MCF 10A (cell line): ENCODE data around the gene PCDHGA2. TPM values are rescaled to one million over a fixed set of nuclear protein-coding genes. Genes with fewer than 3 reads are reported as not detected.
"Not testable (repeated sequence)": the region's sequence is repeated elsewhere in the genome, so short reads cannot be mapped to it uniquely, and the experiment has no call there.

Experiments used
- BruUV-seq: library from RNA; stranded (reverse); fragments of 400-500 nt; replicated peaks from 2 replicates; lab custom pipeline; 2021; lab: Mats Ljungman, UMichigan
- CTCF ChIA-PET: fragments of 300-600 bp; sonication (Branson Sonifier 250); formaldehyde crosslinking; extraction: SDS; loops from one replicate; lab custom pipeline; 2021; ENCODE audit warnings: antibody characterized with exemption, inconsistent platforms; lab: Yijun Ruan, JAX
- POLR2A ChIA-PET: fragments of 300-600, 350-650 bp; sonication (Branson Sonifier 250); formaldehyde crosslinking; extraction: SDS; loops from one replicate; lab custom pipeline; 2020; ENCODE audit warnings: antibody characterized with exemption, inconsistent platforms; lab: Yijun Ruan, JAX
- DNase-seq: peaks from one replicate; pipeline ENCODE4 v3.0.0-alpha.2; 2018; ENCODE audit not compliant: unreplicated experiment
- H3K27ac Mint-ChIP-seq: one replicate; pipeline ENCODE4 v1.8.0; 2022; ENCODE audit warnings: mild to moderate bottlenecking, low read depth, mixed read lengths; ENCODE audit not compliant: unreplicated experiment
- H3K27me3 Mint-ChIP-seq: one replicate; pipeline ENCODE4 v1.8.0; 2022; ENCODE audit warnings: mixed read lengths; ENCODE audit not compliant: insufficient read depth, unreplicated experiment
- H3K36me3 Mint-ChIP-seq: one replicate; pipeline ENCODE4 v1.8.0; 2022; ENCODE audit warnings: mild to moderate bottlenecking, moderate library complexity, mixed read lengths; ENCODE audit not compliant: insufficient read depth, unreplicated experiment
- H3K4me1 Mint-ChIP-seq: one replicate; pipeline ENCODE4 v1.8.0; 2022; ENCODE audit warnings: mixed read lengths; ENCODE audit not compliant: insufficient read depth, unreplicated experiment
- H3K4me3 Mint-ChIP-seq: one replicate; pipeline ENCODE4 v1.8.0; 2022; ENCODE audit warnings: mild to moderate bottlenecking, moderate library complexity, mixed read lengths; ENCODE audit not compliant: unreplicated experiment
- H3K9me3 Mint-ChIP-seq: one replicate; pipeline ENCODE4 v1.8.0; 2022; ENCODE audit warnings: mixed read lengths; ENCODE audit not compliant: unreplicated experiment
- CTCF ChIP-seq: fragments of 200-600 bp; IDR thresholded peaks from one replicate; pipeline ENCODE4 v1.8.0; 2022; ENCODE audit warnings: antibody characterized with exemption, mild to moderate bottlenecking; ENCODE audit not compliant: unreplicated experiment
- intact Hi-C: fragments of 100-400 bp; cut with micrococcal nuclease; formaldehyde crosslinking; loops from 2 replicates; pipeline ENCODE4 v1.14.1; 2022
- total RNA-seq: library from RNA; stranded (reverse); gene quantifications from 2 replicates; pipeline ENCODE4 v1.2.3, GENCODE V29; 2022

The PCDHGA2 gene
- total RNA-seq, 1 experiment from 2014 or later: 0.33 TPM

DNA sequence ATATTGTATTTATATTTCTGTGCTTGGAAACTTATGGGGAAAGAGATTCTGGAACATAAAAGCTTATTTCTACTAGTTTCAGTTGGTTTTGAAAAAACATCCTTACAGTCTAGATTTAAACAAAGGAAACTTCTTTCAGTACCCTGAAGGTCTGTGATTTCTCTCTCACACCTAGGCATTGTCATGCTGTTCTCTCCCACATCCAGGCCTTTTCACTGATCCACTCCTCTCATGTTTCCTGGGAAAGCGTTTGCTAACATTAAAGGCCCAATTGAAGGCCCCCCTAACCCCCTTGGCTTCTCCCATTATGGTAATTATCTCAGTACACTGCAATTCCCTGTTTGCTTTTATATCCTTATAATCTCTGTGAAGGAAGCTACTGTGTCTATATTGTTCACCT, 4.2 kb downstream of the PCDHGA2 start:
- Mint-ChIP-seq H3K36me3 (no peaks in the 10 kb centered on the region), H3K4me3 (no peak overlapping the region), H3K4me1 (no peaks in the 10 kb centered on the region), H3K27ac (no peak overlapping the region), H3K27me3 (no peaks in the 10 kb centered on the region), H3K9me3 (peaks cover 53% of the 10 kb centered on the region)
- POLR2A ChIA-PET: interaction anchor here (0.6 to 0.8 kb wide), 2 partner anchors 9 to 22 kb away, joined by 3 to 5 read pairs; no protein-coding TSS in a partner anchor
- DNase-seq: no peak
- TF ChIP-seq CTCF: no peak
- CTCF ChIA-PET: interaction anchor here (1.0 to 2.2 kb wide), 4 partner anchors 13 to 23 kb away, joined by 4 to 8 read pairs (median 4); partner anchors contain the start of genes PCDHGA4, PCDHGA5 and TAF7
- no TSS peak for BruUV-seq
- intact Hi-C loops: no loop called here

DNA sequence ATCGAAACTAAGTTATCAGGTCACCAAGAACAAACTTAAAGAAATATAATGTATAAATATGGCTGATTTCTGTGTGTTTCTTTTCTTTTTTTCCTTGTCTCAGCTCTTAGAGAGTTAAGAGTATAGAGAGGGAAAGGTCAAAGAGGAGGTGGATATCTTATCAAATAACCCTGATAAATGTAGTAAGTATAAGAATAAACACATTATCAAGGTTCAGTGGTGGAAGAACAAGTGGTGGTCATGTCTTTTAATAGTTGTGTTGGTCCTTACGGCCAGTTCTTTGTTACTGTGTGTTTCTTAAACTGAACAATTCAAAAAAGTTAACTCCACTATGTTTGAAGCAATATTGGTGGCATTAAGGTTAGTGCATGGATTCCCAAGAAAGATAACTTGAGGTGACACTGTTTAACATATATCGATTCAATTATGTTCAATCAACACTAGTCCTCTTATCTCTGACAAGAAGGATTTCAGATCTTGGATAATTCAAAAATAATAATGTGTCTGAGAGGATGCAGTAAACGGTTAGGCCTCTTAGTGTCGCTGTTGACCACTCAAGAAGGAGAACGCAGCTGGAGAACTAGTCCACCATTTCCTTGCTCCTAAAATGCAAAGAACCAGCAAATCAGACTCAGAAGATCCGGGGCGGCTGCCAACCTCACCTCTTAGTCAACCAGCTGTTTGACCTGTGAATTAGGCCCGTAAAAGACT, 4.8 kb downstream of the PCDHGA2 start, which contains the start of gene PCDHGA3:
PCDHGA3 (plus strand) TSS at position 588 of the 711 bp plus-strand sequence. CDS start 205 bp downstream, outside the sequence.
- Mint-ChIP-seq H3K4me1 (no peaks in the 10 kb centered on the region), H3K27ac (no peak within 1 kb of the TSS), H3K4me3 (no peak within 1 kb of the TSS), H3K27me3 (no peaks in the 10 kb centered on the region), H3K9me3 (peaks cover 50% of the 10 kb centered on the region), H3K36me3 (no peaks in the 10 kb centered on the region)
- no peak for DNase-seq
- no peak for TF ChIP-seq CTCF
- intact Hi-C loops: no loop called here
- ChIA-PET POLR2A (no interaction called here), CTCF (interaction anchor here (0.6 to 2.2 kb wide), 6 partner anchors 12 to 47 kb away, joined by 3 to 8 read pairs (median 4); partner anchors contain the start of genes PCDHGA4 and TAF7)
- no TSS peak for BruUV-seq

DNA sequence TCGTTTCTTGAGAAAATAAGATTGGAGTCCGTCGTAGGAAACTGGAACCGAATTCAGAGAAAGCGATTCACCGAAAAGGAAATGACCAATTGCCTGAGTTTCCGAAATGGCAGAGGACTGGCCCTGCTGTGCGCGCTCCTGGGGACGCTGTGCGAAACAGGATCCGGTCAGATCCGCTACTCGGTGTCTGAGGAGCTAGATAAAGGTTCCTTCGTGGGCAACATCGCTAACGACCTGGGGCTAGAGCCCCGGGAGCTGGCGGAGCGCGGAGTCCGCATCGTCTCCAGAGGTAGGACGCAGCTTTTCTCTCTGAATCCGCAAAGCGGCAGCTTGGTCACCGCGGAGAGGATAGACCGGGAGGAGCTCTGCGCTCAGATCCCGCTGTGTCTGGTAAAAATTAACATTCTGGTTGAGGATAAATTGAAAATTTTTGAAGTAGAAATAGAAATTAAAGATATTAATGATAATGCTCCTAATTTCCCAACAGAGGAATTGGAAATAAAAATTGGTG, 5.4 kb downstream of the PCDHGA2 start:
- no peak for TF ChIP-seq CTCF
- Mint-ChIP-seq H3K36me3 (no peaks in the 10 kb centered on the region), H3K4me1 (no peaks in the 10 kb centered on the region), H3K4me3 (no peak overlapping the region), H3K9me3 (peaks cover 55% of the 10 kb centered on the region), H3K27ac (no peak overlapping the region), H3K27me3 (no peaks in the 10 kb centered on the region)
- no TSS peak for BruUV-seq
- ChIA-PET POLR2A (no interaction called here), CTCF (interaction anchor here (1.2 to 2.2 kb wide), 4 partner anchors 12 to 220 kb away, joined by 3 to 8 read pairs (median 4); partner anchors contain the start of gene PCDHGA4)
- no peak for DNase-seq
- intact Hi-C loops: no loop called here

- TF ChIP-seq CTCF: no peak
- Mint-ChIP-seq H3K27ac (no peak overlapping the region), H3K36me3 (no peaks in the 10 kb centered on the region), H3K4me3 (no peak overlapping the region), H3K4me1 (no peaks in the 10 kb centered on the region), H3K9me3 (peaks cover 54% of the 10 kb centered on the region), H3K27me3 (no peaks in the 10 kb centered on the region)
- ChIA-PET CTCF (no interaction called here), POLR2A (no interaction called here)
- intact Hi-C loops: no loop called here
- no TSS peak for BruUV-seq
- DNase-seq: no peak
Measured at GRCh38 chr5:141345327-141345726, 6.8 kb downstream of the PCDHGA2 start.

- peaks cover 53% of the 10 kb centered on the region for H3K9me3 Mint-ChIP-seq
- BruUV-seq, H3K4me3 Mint-ChIP-seq, H3K27me3 Mint-ChIP-seq, H3K27ac Mint-ChIP-seq, H3K36me3 Mint-ChIP-seq, DNase-seq, POLR2A ChIA-PET, H3K4me1 Mint-ChIP-seq, intact Hi-C loops: not testable (repeated sequence)
- CTCF ChIA-PET: interaction anchor here (3.2 kb wide), 1 partner anchor 26 kb away, joined by 17 read pairs; the partner anchor contains the start of gene TAF7
Measured at GRCh38 chr5:141346017-141346416, 7.5 kb downstream of the PCDHGA2 start.
